ENCODE measurements around the gene DAPK1.
A peak's percentile ranks its signal among the peaks of the same experiment; 100 is the strongest.

DAPK1 gene

GRCh38 chr9:87665505-87665904, 167.8 kb downstream of the DAPK1 start:
- TF ChIP-seq RAD21 (IDR thresholded peaks at IDR 0.05; ENCODE audit: low read depth) (no peak), YY1 (IDR thresholded peaks at IDR 0.05; ENCODE audit: low read depth) (no peak), CREB1 (IDR thresholded peaks at IDR 0.05; ENCODE audit: low read depth) (no peak), TAF1 (IDR thresholded peaks at IDR 0.05; ENCODE audit: low read depth) (no peak), EGR1 (IDR thresholded peaks at IDR 0.05) (no peak), REST (IDR thresholded peaks at IDR 0.05; ENCODE audit: low read depth) (no peak), MAX (IDR thresholded peaks at IDR 0.05) (no peak), FOXM1 (IDR thresholded peaks at IDR 0.05; ENCODE audit: borderline replicate concordance, low read depth) (no peak), TCF12 (IDR thresholded peaks at IDR 0.05; ENCODE audit: low read depth) (no peak), TEAD4 (IDR thresholded peaks at IDR 0.05) (no peak), EP300 (IDR thresholded peaks at IDR 0.05; ENCODE audit: borderline replicate concordance) (no peak), CEBPB (IDR thresholded peaks at IDR 0.05) (no peak), NFIC (IDR thresholded peaks at IDR 0.05) (no peak)

GRCh38 chr9:87667164-87667738, 169.6 kb downstream of the DAPK1 start:
- TF ChIP-seq RAD21 (IDR thresholded peaks at IDR 0.05; ENCODE audit: low read depth) (peak; percentile 15; the same call in 1 of the 2 replicates), EGR1 (IDR thresholded peaks at IDR 0.05) (no peak), TAF1 (IDR thresholded peaks at IDR 0.05; ENCODE audit: low read depth) (no peak)

GRCh38 chr9:87668222-87668621, 170.6 kb downstream of the DAPK1 start:
- TF ChIP-seq EP300 (IDR thresholded peaks at IDR 0.05; ENCODE audit: borderline replicate concordance), result no peak
- TF ChIP-seq ZBTB7A (IDR thresholded peaks at IDR 0.05; ENCODE audit: low read depth), result no peak
- TF ChIP-seq EGR1 (IDR thresholded peaks at IDR 0.05), result no peak
- no peak for TF ChIP-seq NFIC (IDR thresholded peaks at IDR 0.05)
- TF ChIP-seq CREB1 (IDR thresholded peaks at IDR 0.05; ENCODE audit: low read depth), result no peak
- TF ChIP-seq TAF1 (IDR thresholded peaks at IDR 0.05; ENCODE audit: low read depth), result no peak
- TF ChIP-seq TEAD4 (IDR thresholded peaks at IDR 0.05), result no peak
- no peak for TF ChIP-seq FOXM1 (IDR thresholded peaks at IDR 0.05; ENCODE audit: borderline replicate concordance, low read depth)
- no peak for TF ChIP-seq TCF12 (IDR thresholded peaks at IDR 0.05; ENCODE audit: low read depth)
- TF ChIP-seq RAD21 (IDR thresholded peaks at IDR 0.05; ENCODE audit: low read depth), result no peak
- no peak for TF ChIP-seq CEBPB (IDR thresholded peaks at IDR 0.05)
- TF ChIP-seq YY1 (IDR thresholded peaks at IDR 0.05; ENCODE audit: low read depth), result no peak
- TF ChIP-seq REST (IDR thresholded peaks at IDR 0.05; ENCODE audit: low read depth), result no peak
- TF ChIP-seq USF1 (IDR thresholded peaks at IDR 0.05), result no peak
- TF ChIP-seq MAX (IDR thresholded peaks at IDR 0.05), result no peak

GRCh38 chr9:87668722-87669121, 171.1 kb downstream of the DAPK1 start:
- TF ChIP-seq FOXM1 (IDR thresholded peaks at IDR 0.05; ENCODE audit: borderline replicate concordance, low read depth) (no peak), EGR1 (IDR thresholded peaks at IDR 0.05) (no peak)

GRCh38 chr9:87670572-87671264, 173.1 kb downstream of the DAPK1 start:
- TF ChIP-seq EGR1 (IDR thresholded peaks at IDR 0.05) (no peak), CEBPB (IDR thresholded peaks at IDR 0.05) (no peak), EP300 (IDR thresholded peaks at IDR 0.05; ENCODE audit: borderline replicate concordance) (no peak), REST (IDR thresholded peaks at IDR 0.05; ENCODE audit: low read depth) (no peak)

Data from Ishikawa (cell line).